ENCODE results near the gene NBEA. TPM values are rescaled to one million over a fixed set of nuclear protein-coding genes. Genes with fewer than 3 reads are reported as not detected.

The NBEA gene
- total and polyA plus RNA-seq, 11 donors: 5.0 to 39.2 (median 23.2) TPM

DNA sequence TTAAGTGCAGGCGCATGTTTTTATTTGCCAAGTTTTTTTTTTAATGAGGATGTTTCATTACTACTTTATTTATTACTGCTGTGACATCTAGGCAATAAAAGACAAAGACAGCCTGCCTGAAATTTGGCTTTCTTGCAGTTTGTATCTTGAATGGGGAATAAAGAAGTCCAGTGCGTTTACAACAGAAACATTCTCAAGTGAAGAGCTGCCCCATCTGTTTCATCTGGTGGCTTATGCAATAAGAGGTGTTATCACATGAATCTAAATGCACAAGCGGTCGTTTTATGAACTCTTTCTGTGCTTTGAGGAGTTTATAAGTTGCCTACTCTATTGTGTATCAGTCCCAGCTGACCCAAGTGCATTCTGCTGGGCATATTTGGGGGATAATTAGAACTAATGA lies 547.0 kb downstream of the NBEA start:
- 90 to 92% (median 91%) methylated on average over 4 of the region's 4 CpGs for WGBS, 4 donors
- H3K9me3 ChIP-seq: peaks cover 0 to 1% (median 0%) of the 10 kb centered on the region in 12 donors
- no peaks in the 10 kb centered on the region for H3K4me1 ChIP-seq

GRCh38 chr13:35496006-35496405 lies 553.9 kb downstream of the NBEA start:
- ATAC-seq (no peak), DNase-seq (no peak)
- Histone ChIP-seq H3K36me3 (no peaks in the 10 kb centered on the region), H3K27ac (no peak overlapping the region), H3K4me1 (peaks cover 0 to 13% (median 0%) of the 10 kb centered on the region in 12 donors), H3K27me3 (no peaks in the 10 kb centered on the region), H3K4me3 (no peak overlapping the region), H3K9me3 (peaks cover 0 to 17% (median 6%) of the 10 kb centered on the region in 12 donors)
- intact Hi-C loops (cut with DNase I): no loop called here
- WGBS, 4 donors: 83 to 91% (median 86%) methylated on average over 1 of the region's 1 CpG
- TF ChIP-seq CTCF (IDR thresholded peaks at IDR 0.05) (no peak), POLR2A (IDR thresholded peaks at IDR 0.05) (no peak)

More for the DNA sequence above, 547.0 kb downstream of the NBEA start:
- ATAC-seq (no peak), DNase-seq (no peak)
- Histone ChIP-seq H3K36me3 (no peaks in the 10 kb centered on the region), H3K27me3 (no peaks in the 10 kb centered on the region), H3K4me3 (no peak overlapping the region), H3K27ac (no peak overlapping the region)
- intact Hi-C loops (cut with DNase I): no loop called here
- TF ChIP-seq POLR2A (IDR thresholded peaks at IDR 0.05): no peak

- Histone ChIP-seq H3K27me3 (no peaks in the 10 kb centered on the region), H3K4me1 (peaks cover 0 to 13% (median 0%) of the 10 kb centered on the region in 12 donors), H3K27ac (no peak overlapping the region), H3K9me3 (peaks cover 0 to 17% (median 6%) of the 10 kb centered on the region in 12 donors), H3K36me3 (no peaks in the 10 kb centered on the region), H3K4me3 (no peak overlapping the region)
- DNase-seq: no peak
- WGBS, 4 donors: 88 to 93% (median 92%) methylated on average over 2 of the region's 2 CpGs
- TF ChIP-seq POLR2A (IDR thresholded peaks at IDR 0.05) (no peak), CTCF (IDR thresholded peaks at IDR 0.05) (no peak)
- intact Hi-C loops (cut with DNase I): no loop called here
- no peak for ATAC-seq
Measured at GRCh38 chr13:35496761-35497386, 554.8 kb downstream of the NBEA start.

- intact Hi-C loops (cut with DNase I): loop anchor here in 1 of 10 donors (2.0 kb wide), 1 partner anchor 15 kb away; no protein-coding TSS in a partner anchor
- no peaks in the 10 kb centered on the region for H3K36me3 ChIP-seq
- no peak overlapping the region for H3K4me3 ChIP-seq
- no peak for ATAC-seq
- TF ChIP-seq POLR2A (IDR thresholded peaks at IDR 0.05): no peak
- H3K27ac ChIP-seq: no peak overlapping the region
- peaks cover 0 to 13% (median 0%) of the 10 kb centered on the region in 12 donors for H3K4me1 ChIP-seq
- H3K9me3 ChIP-seq: peaks cover 0 to 17% (median 6%) of the 10 kb centered on the region in 12 donors
- H3K27me3 ChIP-seq: no peaks in the 10 kb centered on the region
- DNase-seq: no peak
Measured at GRCh38 chr13:35498231-35498630, 556.2 kb downstream of the NBEA start.

GRCh38 chr13:35499196-35499662 lies 557.2 kb downstream of the NBEA start:
- Histone ChIP-seq H3K4me1 (peaks cover 0 to 13% (median 0%) of the 10 kb centered on the region in 12 donors), H3K9me3 (peaks cover 0 to 16% (median 6%) of the 10 kb centered on the region in 12 donors), H3K27me3 (no peaks in the 10 kb centered on the region), H3K36me3 (no peaks in the 10 kb centered on the region), H3K4me3 (no peak overlapping the region), H3K27ac (no peak overlapping the region)
- ATAC-seq (peak; percentile 55 to 93 (median 80)), DNase-seq (peak in 1 of 5 donors; percentile 46)
- intact Hi-C loops (cut with DNase I): loop anchor here in 1 of 10 donors (2.0 kb wide), 1 partner anchor 16 kb away; no protein-coding TSS in a partner anchor
- WGBS, 4 donors: 47 to 69% (median 54%) methylated on average over 2 of the region's 2 CpGs
- TF ChIP-seq CTCF (IDR thresholded peaks at IDR 0.05) (no peak), POLR2A (IDR thresholded peaks at IDR 0.05) (no peak)

Measured in heart left ventricle (tissue), 16 donors.